ENCODE measurements around the gene LCLAT1.
"Not testable (repeated sequence)": the region's sequence is repeated elsewhere in the genome, so short reads cannot be mapped to it uniquely, and the experiment has no call there.

- TF ChIP-seq, protein P1, sequence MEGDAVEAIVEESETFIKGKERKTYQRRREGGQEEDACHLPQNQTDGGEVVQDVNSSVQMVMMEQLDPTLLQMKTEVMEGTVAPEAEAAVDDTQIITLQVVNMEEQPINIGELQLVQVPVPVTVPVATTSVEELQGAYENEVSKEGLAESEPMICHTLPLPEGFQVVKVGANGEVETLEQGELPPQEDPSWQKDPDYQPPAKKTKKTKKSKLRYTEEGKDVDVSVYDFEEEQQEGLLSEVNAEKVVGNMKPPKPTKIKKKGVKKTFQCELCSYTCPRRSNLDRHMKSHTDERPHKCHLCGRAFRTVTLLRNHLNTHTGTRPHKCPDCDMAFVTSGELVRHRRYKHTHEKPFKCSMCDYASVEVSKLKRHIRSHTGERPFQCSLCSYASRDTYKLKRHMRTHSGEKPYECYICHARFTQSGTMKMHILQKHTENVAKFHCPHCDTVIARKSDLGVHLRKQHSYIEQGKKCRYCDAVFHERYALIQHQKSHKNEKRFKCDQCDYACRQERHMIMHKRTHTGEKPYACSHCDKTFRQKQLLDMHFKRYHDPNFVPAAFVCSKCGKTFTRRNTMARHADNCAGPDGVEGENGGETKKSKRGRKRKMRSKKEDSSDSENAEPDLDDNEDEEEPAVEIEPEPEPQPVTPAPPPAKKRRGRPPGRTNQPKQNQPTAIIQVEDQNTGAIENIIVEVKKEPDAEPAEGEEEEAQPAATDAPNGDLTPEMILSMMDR (IDR thresholded peaks at IDR 0.05) = not testable (repeated sequence)
- not testable (repeated sequence) for TF ChIP-seq POLR2A, POLR2AphosphoS5, EP300 (IDR thresholded peaks at IDR 0.05)
Observed at GRCh38 chr2:30643013-30643412, 196.0 kb downstream of the LCLAT1 start.
